GM19023 (cell line): ENCODE data around the gene NKAIN1.

Source experiments
- ATAC-seq: cut with Tn5 transposase; IDR thresholded peaks from one replicate; pipeline ENCODE4 v1.9.1; 2021; ENCODE audit warnings: mild to moderate bottlenecking, moderate library complexity; ENCODE audit not compliant: unreplicated experiment

NKAIN1 gene

GRCh38 chr1:31234123-31234708, 5.5 kb downstream of the NKAIN1 start:
- no peak for ATAC-seq

GRCh38 chr1:31232689-31233088, 7.0 kb downstream of the NKAIN1 start:
- ATAC-seq: no peak

- no peak for ATAC-seq
Measured at GRCh38 chr1:31231802-31232201, 7.9 kb downstream of the NKAIN1 start.

- ATAC-seq: no peak
Measured at GRCh38 chr1:31230378-31230777, 9.3 kb downstream of the NKAIN1 start.

GRCh38 chr1:31228986-31229385, 10.7 kb downstream of the NKAIN1 start:
- no peak for ATAC-seq

GRCh38 chr1:31227891-31228568, 11.7 kb downstream of the NKAIN1 start:
- ATAC-seq: no peak

- no peak for ATAC-seq
Measured at GRCh38 chr1:31224068-31224467, 15.6 kb downstream of the NKAIN1 start.

- no peak for ATAC-seq
Measured at GRCh38 chr1:31222176-31222575, 17.5 kb downstream of the NKAIN1 start.

GRCh38 chr1:31221072-31221471, 18.6 kb downstream of the NKAIN1 start:
- ATAC-seq: no peak

- ATAC-seq: no peak
Measured at GRCh38 chr1:31219489-31219888, 20.2 kb downstream of the NKAIN1 start.

GRCh38 chr1:31218705-31219104, 21.0 kb downstream of the NKAIN1 start:
- ATAC-seq: no peak

- ATAC-seq: no peak
Measured at GRCh38 chr1:31216016-31216415, 23.7 kb downstream of the NKAIN1 start.

GRCh38 chr1:31215065-31215570, 24.6 kb downstream of the NKAIN1 start:
- ATAC-seq: no peak

- no peak for ATAC-seq
Measured at GRCh38 chr1:31214316-31215064, 25.2 kb downstream of the NKAIN1 start.

- ATAC-seq: no peak
Measured at GRCh38 chr1:31208361-31208945, 31.2 kb downstream of the NKAIN1 start.

- no peak for ATAC-seq
Measured at GRCh38 chr1:31207569-31207968, 32.1 kb downstream of the NKAIN1 start.

GRCh38 chr1:31207046-31207445, 32.6 kb downstream of the NKAIN1 start:
- no peak for ATAC-seq

GRCh38 chr1:31203215-31203614, 36.5 kb downstream of the NKAIN1 start:
- no peak for ATAC-seq

GRCh38 chr1:31201931-31202360, 37.7 kb downstream of the NKAIN1 start:
- no peak for ATAC-seq

GRCh38 chr1:31199949-31200348, 39.7 kb downstream of the NKAIN1 start:
- no peak for ATAC-seq

GRCh38 chr1:31199236-31199790, 40.4 kb downstream of the NKAIN1 start:
- no peak for ATAC-seq
